Panc1 (cell line): Measurements from ENCODE around the gene SARNP. TPM values are rescaled to one million over a fixed set of nuclear protein-coding genes. Genes with fewer than 3 reads are reported as not detected.

Experiments
- ATAC-seq: fragments of 200-7000 bp; cut with Tn5 transposase; 2 replicates; pipeline ENCODE4 v1.9.1; 2020; ENCODE audit warnings: mild to moderate bottlenecking, moderate library complexity
- BruUV-seq: library from RNA; stranded (reverse); fragments of 400-500 nt; replicated peaks from 2 replicates; lab custom pipeline; 2021; lab: Mats Ljungman, UMichigan
- CTCF ChIA-PET: fragments of 300-600 bp; sonication (Branson Sonifier 250); formaldehyde crosslinking; loops from one replicate; lab custom pipeline; 2022; ENCODE audit warnings: antibody characterized with exemption; lab: Charles Lee
- POLR2A ChIA-PET: fragments of 300-600 bp; sonication (Branson Sonifier 250); formaldehyde crosslinking; loops from one replicate; lab custom pipeline; 2022; ENCODE audit warnings: antibody characterized with exemption; lab: Charles Lee
- DNase-seq: peaks from one replicate; pipeline ENCODE4 v3.0.0-alpha.2; 2010; ENCODE audit warnings: low read depth, low spot score
- H3K27ac ChIP-seq: 2 replicates; pipeline ENCODE4 v1.5.1; 2011; ENCODE audit warnings: mild to moderate bottlenecking, low read length, inconsistent platforms
- H3K27me3 ChIP-seq: fragments of 200-500 bp; sonication (Bioruptor generic); 2 replicates; pipeline ENCODE4 v1.6.0; 2014; ENCODE audit warnings: low read length, inconsistent platforms; ENCODE audit not compliant: control insufficient read depth, insufficient read depth
- H3K36me3 ChIP-seq: fragments of 200-500 bp; sonication (Bioruptor generic); 2 replicates; pipeline ENCODE4 v1.5.1; 2014; ENCODE audit warnings: inconsistent platforms, mild to moderate bottlenecking, low read length, moderate library complexity; ENCODE audit not compliant: control insufficient read depth, insufficient read depth
- H3K4me1 ChIP-seq: 2 replicates; pipeline ENCODE4 v1.5.1; 2011; ENCODE audit warnings: inconsistent platforms, mild to moderate bottlenecking, low read length, moderate library complexity; ENCODE audit not compliant: control insufficient read depth, insufficient read depth
- H3K4me3 ChIP-seq, 2 experiments: 2 replicates each; pipeline ENCODE4 v1.5.1; 2011 to 2012; ENCODE audit warnings: low read depth in 2 of 2, low read length in 2 of 2, mild to moderate bottlenecking in 2 of 2, inconsistent platforms in 1 of 2, moderate library complexity in 1 of 2
- H3K9me3 ChIP-seq: fragments of 200-500 bp; sonication (Bioruptor generic); 2 replicates; pipeline ENCODE4 v1.5.1; 2014; ENCODE audit warnings: low read depth, mild to moderate bottlenecking, inconsistent platforms, low read length, moderate library complexity; ENCODE audit not compliant: control insufficient read depth, insufficient read depth
- CTCF ChIP-seq: fragments of 450-650 bp; IDR thresholded peaks from 2 replicates; pipeline ENCODE4 v1.5.1; 2017; ENCODE audit warnings: mild to moderate bottlenecking
- POLR2AphosphoS5 ChIP-seq: IDR thresholded peaks from 2 replicates; pipeline ENCODE4 v1.6.1; 2012; ENCODE audit warnings: mild to moderate bottlenecking, low read depth, low read length, moderate library complexity
- REST ChIP-seq, 2 experiments: IDR thresholded peaks; 2 replicates each; pipeline ENCODE4 v1.6.1; 2011 to 2012; ENCODE audit warnings: low read depth in 2 of 2, control low read depth in 1 of 2, low read length in 1 of 2, mild to moderate bottlenecking in 1 of 2, moderate library complexity in 1 of 2; ENCODE audit not compliant: insufficient read depth in 1 of 2
- SIN3A ChIP-seq: IDR thresholded peaks from 2 replicates; pipeline ENCODE4 v1.6.1; 2012; ENCODE audit warnings: low read depth, mild to moderate bottlenecking, low read length, moderate library complexity, borderline replicate concordance; ENCODE audit not compliant: insufficient read depth
- TCF7L2 ChIP-seq: IDR thresholded peaks from 2 replicates; pipeline ENCODE4 v1.6.1; 2011; ENCODE audit warnings: mild to moderate bottlenecking, low read depth, low read length, inconsistent platforms
- in situ Hi-C: cut with HindIII; loops from 2 replicates; pipeline ENCODE4 v1.10.0; 2016; ENCODE audit warnings: low sequenced_read_pairs, low pct_unique_long_range_greater_than_20kb
- intact Hi-C: fragments of 100-400 bp; cut with micrococcal nuclease; formaldehyde crosslinking; loops from one replicate; pipeline ENCODE4 v1.10.0; 2022; ENCODE audit not compliant: unreplicated experiment
- total RNA-seq: library from RNA; stranded (reverse); gene quantifications from one replicate; pipeline ENCODE4 v1.2.1, GENCODE V29; 2021; ENCODE audit not compliant: unreplicated experiment

SARNP gene
- total RNA-seq, 1 experiment from 2014 or later: 69.3 TPM

- DNase-seq (no peak), ATAC-seq (peak; percentile 75)
- CTCF ChIA-PET: interaction anchor here (0.5 to 2.1 kb wide), 3 partner anchors 8 to 211 kb away, joined by 3 to 11 read pairs (median 6); no protein-coding TSS in a partner anchor
- no peaks in the 10 kb centered on the region for H3K27me3 ChIP-seq
- peak overlapping the region; percentile 89 for H3K27ac ChIP-seq
- H3K4me3 ChIP-seq: peak overlapping the region; percentile 89 to 100
- H3K4me1 ChIP-seq: peaks cover 16% of the 10 kb centered on the region
- no peaks in the 10 kb centered on the region for H3K9me3 ChIP-seq
- in situ Hi-C loops: no loop called here
- intact Hi-C loops: loop anchor here (5.0 kb wide), 1 partner anchor 81 kb away; no protein-coding TSS in a partner anchor
- H3K36me3 ChIP-seq: peaks cover 37% of the 10 kb centered on the region
- TSS peak; percentile 88 for BruUV-seq
- POLR2A ChIA-PET: interaction anchor here (0.6 to 1.5 kb wide), 6 partner anchors 9 to 1160 kb away, joined by 3 to 21 read pairs (median 4); partner anchors contain the start of genes DNAJC14 and RAB5B
- TF ChIP-seq SIN3A (0 out of 2 replicates have a peak, but pooled peaks have one; percentile 47), TCF7L2 (no peak; the same call in 1 of the 2 replicates), POLR2AphosphoS5 (peak; percentile 86), REST (IDR thresholded peaks at IDR 0.05; ENCODE audit: insufficient read depth in 1 of 2, low read depth in 2 of 2, low read length in 1 of 2) (no peak), CTCF (no peak)
These were observed 710 bp upstream of the SARNP start for GRCh38 chr12:55818140-55818728.

GRCh38 chr12:55816881-55817344, 611 bp downstream of the SARNP start:
- in situ Hi-C loops: no loop called here
- CTCF ChIA-PET: interaction anchor here (0.6 to 2.1 kb wide), 3 partner anchors 17 to 124 kb away, joined by 3 to 11 read pairs (median 4); no protein-coding TSS in a partner anchor
- Histone ChIP-seq H3K36me3 (peaks cover 37% of the 10 kb centered on the region), H3K4me3 (peak overlapping the region; percentile 86 to 100), H3K27me3 (no peaks in the 10 kb centered on the region), H3K27ac (peak overlapping the region; percentile 100), H3K9me3 (no peaks in the 10 kb centered on the region), H3K4me1 (peaks cover 16% of the 10 kb centered on the region)
- no peak for TF ChIP-seq CTCF
- ATAC-seq: no peak
- TSS peak; percentile 87 for BruUV-seq
- POLR2A ChIA-PET: interaction anchor here (0.6 to 1.5 kb wide), 4 partner anchors 13 to 144 kb away, joined by 3 to 21 read pairs (median 6); partner anchors contain the start of gene DNAJC14
- intact Hi-C loops: loop anchor here (5.0 kb wide), 1 partner anchor 80 kb away; no protein-coding TSS in a partner anchor
- DNase-seq: no peak
